ENCODE results near the gene PASK. TPM values are rescaled to one million over a fixed set of nuclear protein-coding genes. Genes with fewer than 3 reads are reported as not detected.

Gene PASK
- total RNA-seq, 1 experiment from 2014 or later, result 9.0 TPM

DNA sequence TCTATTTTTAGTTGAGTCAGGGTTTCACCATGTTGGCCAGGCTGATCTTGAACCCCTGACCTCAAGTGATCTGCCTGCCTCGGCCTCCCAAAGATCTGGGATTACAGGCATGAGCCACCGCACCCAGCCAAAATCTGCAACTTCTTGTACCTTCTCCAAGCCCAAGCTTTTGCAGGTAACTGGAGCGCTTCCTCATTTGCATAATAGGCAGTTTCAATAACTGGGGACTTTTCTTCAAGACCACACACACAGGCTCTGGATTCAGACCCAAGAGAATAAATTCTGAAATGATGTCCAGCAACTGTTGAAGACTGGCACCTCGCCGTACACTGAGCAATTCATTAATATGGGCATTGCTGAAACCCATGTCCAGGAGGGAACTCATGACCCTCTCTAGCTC is 50.0 kb downstream of the PASK start:
- Mint-ChIP-seq H3K4me1 (ENCODE audit: insufficient read depth, unreplicated experiment) (peaks cover 17% of the 10 kb centered on the region), H3K36me3 (ENCODE audit: insufficient read depth, unreplicated experiment) (peaks cover 52% of the 10 kb centered on the region), H3K9me3 (ENCODE audit: unreplicated experiment) (no peaks in the 10 kb centered on the region), H3K27me3 (ENCODE audit: insufficient read depth, unreplicated experiment) (no peaks in the 10 kb centered on the region), H3K27ac (ENCODE audit: low read depth, unreplicated experiment) (no peak overlapping the region), H3K4me3 (ENCODE audit: unreplicated experiment) (no peak overlapping the region)
- TF ChIP-seq, protein P1, sequence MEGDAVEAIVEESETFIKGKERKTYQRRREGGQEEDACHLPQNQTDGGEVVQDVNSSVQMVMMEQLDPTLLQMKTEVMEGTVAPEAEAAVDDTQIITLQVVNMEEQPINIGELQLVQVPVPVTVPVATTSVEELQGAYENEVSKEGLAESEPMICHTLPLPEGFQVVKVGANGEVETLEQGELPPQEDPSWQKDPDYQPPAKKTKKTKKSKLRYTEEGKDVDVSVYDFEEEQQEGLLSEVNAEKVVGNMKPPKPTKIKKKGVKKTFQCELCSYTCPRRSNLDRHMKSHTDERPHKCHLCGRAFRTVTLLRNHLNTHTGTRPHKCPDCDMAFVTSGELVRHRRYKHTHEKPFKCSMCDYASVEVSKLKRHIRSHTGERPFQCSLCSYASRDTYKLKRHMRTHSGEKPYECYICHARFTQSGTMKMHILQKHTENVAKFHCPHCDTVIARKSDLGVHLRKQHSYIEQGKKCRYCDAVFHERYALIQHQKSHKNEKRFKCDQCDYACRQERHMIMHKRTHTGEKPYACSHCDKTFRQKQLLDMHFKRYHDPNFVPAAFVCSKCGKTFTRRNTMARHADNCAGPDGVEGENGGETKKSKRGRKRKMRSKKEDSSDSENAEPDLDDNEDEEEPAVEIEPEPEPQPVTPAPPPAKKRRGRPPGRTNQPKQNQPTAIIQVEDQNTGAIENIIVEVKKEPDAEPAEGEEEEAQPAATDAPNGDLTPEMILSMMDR (IDR thresholded peaks at IDR 0.05; ENCODE audit: unreplicated experiment), result no peak
- intact Hi-C loops (cut with micrococcal nuclease), result no loop called here
- no TSS peak for BruUV-seq (replicated peaks)
- CTCF ChIA-PET, result interaction anchor here (0.5 to 0.7 kb wide), 3 partner anchors 20 to 45 kb away, joined by 3 read pairs; no protein-coding TSS in a partner anchor
- no peak for DNase-seq (ENCODE audit: unreplicated experiment)
- POLR2A ChIA-PET, result interaction anchor here (4.4 kb wide), 1 partner anchor 38 kb away, joined by 22 read pairs; no protein-coding TSS in a partner anchor

DNA sequence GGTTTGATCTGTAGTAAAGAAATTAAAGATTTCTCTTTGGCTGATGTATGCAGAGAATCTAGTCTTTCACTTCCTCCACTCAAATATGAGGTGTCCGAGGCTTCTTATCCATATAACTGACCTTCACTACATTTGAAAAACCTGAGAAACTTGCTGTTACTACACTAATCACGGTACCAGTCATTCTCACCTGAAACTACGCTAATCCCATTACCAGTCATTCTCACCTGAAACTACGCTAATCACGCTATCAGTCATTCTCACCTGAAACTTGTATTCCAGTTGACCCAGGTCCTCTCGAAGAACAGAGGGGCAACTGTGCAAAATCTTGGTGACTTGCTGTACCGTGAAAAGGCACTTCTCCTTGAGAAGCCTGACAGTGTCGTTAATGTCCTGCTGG is 52.3 kb downstream of the PASK start:
- intact Hi-C loops (cut with micrococcal nuclease), result no loop called here
- TF ChIP-seq, protein P1 (IDR thresholded peaks at IDR 0.05; ENCODE audit: unreplicated experiment), result no peak
- no peak overlapping the region for H3K4me3 Mint-ChIP-seq (ENCODE audit: unreplicated experiment)
- no TSS peak for BruUV-seq (replicated peaks)
- DNase-seq (ENCODE audit: unreplicated experiment), result no peak
- no peaks in the 10 kb centered on the region for H3K27me3 Mint-ChIP-seq (ENCODE audit: insufficient read depth, unreplicated experiment)
- CTCF ChIA-PET, result interaction anchor here (0.6 kb wide), 1 partner anchor 19 kb away, joined by 3 read pairs; no protein-coding TSS in a partner anchor
- peaks cover 56% of the 10 kb centered on the region for H3K36me3 Mint-ChIP-seq (ENCODE audit: insufficient read depth, unreplicated experiment)
- no peak overlapping the region for H3K27ac Mint-ChIP-seq (ENCODE audit: low read depth, unreplicated experiment)
- no peaks in the 10 kb centered on the region for H3K9me3 Mint-ChIP-seq (ENCODE audit: unreplicated experiment)
- POLR2A ChIA-PET, result interaction anchor here (1.3 to 1.4 kb wide), 2 partner anchors 12 to 38 kb away, joined by 3 to 5 read pairs; no protein-coding TSS in a partner anchor
- H3K4me1 Mint-ChIP-seq (ENCODE audit: insufficient read depth, unreplicated experiment), result peaks cover 12% of the 10 kb centered on the region

DNA sequence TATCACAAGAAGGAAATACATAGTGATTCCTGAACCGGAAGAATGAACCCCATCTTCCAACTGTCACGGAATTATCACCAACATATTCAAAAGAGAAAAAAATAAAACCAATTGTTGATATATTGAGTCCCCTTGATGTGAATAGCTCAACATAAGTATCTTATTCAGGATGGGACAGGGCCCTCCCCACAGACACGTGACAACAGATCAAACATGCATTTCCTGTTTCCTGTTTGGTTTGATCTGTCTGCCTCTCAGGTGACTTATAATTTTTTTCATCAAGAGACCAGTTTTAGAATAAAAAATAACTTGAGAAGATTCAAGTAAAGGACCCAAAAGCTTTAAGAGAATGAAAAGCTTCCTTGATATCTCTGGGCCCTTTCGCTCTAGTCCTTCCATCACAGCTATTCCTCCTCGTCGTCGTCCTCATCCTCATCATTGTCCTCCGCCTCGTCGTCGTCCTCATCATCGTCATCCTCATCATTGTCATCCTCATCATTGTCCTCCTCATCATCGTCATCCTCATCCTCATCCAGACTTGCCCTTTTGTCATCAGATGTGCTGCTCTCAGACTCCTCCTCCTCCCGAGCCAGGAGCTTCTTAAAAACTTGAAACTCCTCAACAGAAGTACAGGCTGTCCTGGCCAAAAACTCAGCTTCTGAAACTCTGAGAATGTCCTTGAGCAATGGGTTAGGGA is 53.5 kb downstream of the PASK start:
- H3K9me3 Mint-ChIP-seq (ENCODE audit: unreplicated experiment), result no peaks in the 10 kb centered on the region
- intact Hi-C loops (cut with micrococcal nuclease), result no loop called here

GRCh38 chr2:241094924-241095420 is 54.3 kb downstream of the PASK start:
- Mint-ChIP-seq H3K4me1 (ENCODE audit: insufficient read depth, unreplicated experiment) (peaks cover 12% of the 10 kb centered on the region), H3K27me3 (ENCODE audit: insufficient read depth, unreplicated experiment) (no peaks in the 10 kb centered on the region), H3K4me3 (ENCODE audit: unreplicated experiment) (no peak overlapping the region), H3K9me3 (ENCODE audit: unreplicated experiment) (no peaks in the 10 kb centered on the region), H3K27ac (ENCODE audit: low read depth, unreplicated experiment) (no peak overlapping the region), H3K36me3 (ENCODE audit: insufficient read depth, unreplicated experiment) (peaks cover 61% of the 10 kb centered on the region)
- intact Hi-C loops (cut with micrococcal nuclease), result no loop called here
- CTCF ChIA-PET, result no interaction called here
- no peak for DNase-seq (ENCODE audit: unreplicated experiment)
- TF ChIP-seq, protein P1 (IDR thresholded peaks at IDR 0.05; ENCODE audit: unreplicated experiment), result no peak
- BruUV-seq (replicated peaks), result no TSS peak
- POLR2A ChIA-PET, result interaction anchor here (0.5 to 0.6 kb wide), 2 partner anchors 8 to 547 kb away, joined by 3 read pairs; no protein-coding TSS in a partner anchor

More for the DNA sequence above, 53.5 kb downstream of the PASK start:
- no TSS peak for BruUV-seq (replicated peaks)
- no peaks in the 10 kb centered on the region for H3K27me3 Mint-ChIP-seq (ENCODE audit: insufficient read depth, unreplicated experiment)
- POLR2A ChIA-PET, result interaction anchor here (0.5 to 1.4 kb wide), 3 partner anchors 11 to 546 kb away, joined by 3 to 5 read pairs (median 3); no protein-coding TSS in a partner anchor
- CTCF ChIA-PET, result interaction anchor here (0.7 to 1.1 kb wide), 2 partner anchors 8 to 244 kb away, joined by 4 read pairs; no protein-coding TSS in a partner anchor
- H3K36me3 Mint-ChIP-seq (ENCODE audit: insufficient read depth, unreplicated experiment), result peaks cover 61% of the 10 kb centered on the region
- H3K27ac Mint-ChIP-seq (ENCODE audit: low read depth, unreplicated experiment), result peak overlapping the region; percentile 59
- DNase-seq (ENCODE audit: unreplicated experiment), result no peak
- H3K4me3 Mint-ChIP-seq (ENCODE audit: unreplicated experiment), result no peak overlapping the region
- H3K4me1 Mint-ChIP-seq (ENCODE audit: insufficient read depth, unreplicated experiment), result peaks cover 12% of the 10 kb centered on the region
- TF ChIP-seq, protein P1 (IDR thresholded peaks at IDR 0.05; ENCODE audit: unreplicated experiment), result no peak
